CD14-positive monocyte (primary cell): Measurements from ENCODE around the gene CDK17. TPM values are rescaled to one million over a fixed set of nuclear protein-coding genes. Genes with fewer than 3 reads are reported as not detected.
A peak's percentile ranks its signal among the peaks of the same experiment; 100 is the strongest.

ENCODE experiments used
- DNase-seq, 3 donors: peaks; one replicate each; pipeline ENCODE4 v3.0.0-alpha.2; 2011 to 2022
- H2AFZ ChIP-seq: 2 replicates; pipeline ENCODE4 v1.6.0; 2012; ENCODE audit warnings: mild to moderate bottlenecking, low read depth, low read length, inconsistent platforms; ENCODE audit not compliant: insufficient read depth, poor library complexity, severe bottlenecking
- H3K27ac ChIP-seq, 2 donors: 1 replicate in 1 of 2; 2 replicates in 1 of 2; pipeline ENCODE4 v1.5.1; 2012 to 2013; ENCODE audit warnings: low read length in 2 of 2, control low read depth in 1 of 2, inconsistent platforms in 1 of 2, low read depth in 1 of 2, mild to moderate bottlenecking in 1 of 2
- H3K27me3 ChIP-seq, 2 donors: one replicate each; pipeline versions ENCODE4 v1.6.0 to v1.6.1; 2011 to 2013; ENCODE audit warnings: low read length in 2 of 2; ENCODE audit not compliant: control insufficient read depth in 2 of 2, insufficient read depth in 2 of 2
- H3K36me3 ChIP-seq, 2 donors: replicated peaks in 1 of 2; 1 replicate in 1 of 2; 2 replicates in 1 of 2; pipeline versions ENCODE4 v1.5.1 to v1.6.1; 2012 to 2013; ENCODE audit warnings: low read length in 2 of 2, control low read depth in 1 of 2, inconsistent platforms in 1 of 2, mild to moderate bottlenecking in 1 of 2; ENCODE audit not compliant: insufficient read depth in 2 of 2, control insufficient read depth in 1 of 2
- H3K4me1 ChIP-seq, 2 donors: 1 replicate in 1 of 2; 2 replicates in 1 of 2; pipeline versions ENCODE4 v1.5.1 to v1.6.1; 2012 to 2013; ENCODE audit warnings: low read length in 2 of 2, control low read depth in 1 of 2, inconsistent platforms in 1 of 2, mild to moderate bottlenecking in 1 of 2, moderate library complexity in 1 of 2; ENCODE audit not compliant: insufficient read depth in 2 of 2, control insufficient read depth in 1 of 2
- H3K4me2 ChIP-seq: replicated peaks from 2 replicates; pipeline ENCODE3; 2012; ENCODE audit warnings: low read length, moderate library complexity, mild to moderate bottlenecking; ENCODE audit not compliant: poor library complexity, severe bottlenecking; ENCODE audit errors: extremely low read depth
- H3K4me3 ChIP-seq, 3 experiments: fragments of 200-600 bp in 1 of 3; sonication (generic) in 1 of 3; replicated peaks in 1 of 3; 1 replicate in 2 of 3; 2 replicates in 1 of 3; pipeline ENCODE4 v1.5.1; 2011 to 2013; ENCODE audit warnings: low read length in 3 of 3, mild to moderate bottlenecking in 3 of 3, control low read depth in 2 of 3, low read depth in 2 of 3, inconsistent platforms in 1 of 3, moderate library complexity in 1 of 3
- H3K79me2 ChIP-seq: 2 replicates; pipeline ENCODE4 v1.6.0; 2012; ENCODE audit warnings: mild to moderate bottlenecking, control low read depth, inconsistent platforms, low read length, moderate library complexity; ENCODE audit not compliant: insufficient read depth
- H3K9ac ChIP-seq: 2 replicates; pipeline ENCODE4 v1.6.0; 2017; ENCODE audit warnings: low read length, mild to moderate bottlenecking; ENCODE audit not compliant: insufficient read depth, poor library complexity, severe bottlenecking
- H3K9me3 ChIP-seq, 2 donors: replicated peaks in 1 of 2; 1 replicate in 1 of 2; 2 replicates in 1 of 2; pipeline versions ENCODE4 v1.5.1 to v1.6.1; 2012 to 2013; ENCODE audit warnings: low read length in 2 of 2, control low read depth in 1 of 2; ENCODE audit not compliant: control insufficient read depth in 1 of 2, insufficient read depth in 1 of 2
- H4K20me1 ChIP-seq: 2 replicates; pipeline ENCODE4 v1.6.0; 2012; ENCODE audit warnings: mild to moderate bottlenecking, low read length, control low read depth, moderate library complexity; ENCODE audit not compliant: insufficient read depth
- H3K27ac Mint-ChIP-seq, 7 donors: one replicate each; pipeline ENCODE4 v1.8.0; 2020; ENCODE audit warnings: mild to moderate bottlenecking in 7 of 7, mixed read lengths in 7 of 7, moderate library complexity in 6 of 7, inconsistent platforms in 2 of 7
- H3K27me3 Mint-ChIP-seq, 3 donors: one replicate each; pipeline ENCODE4 v1.8.0; 2021 to 2022; ENCODE audit warnings: low read depth in 3 of 3, mild to moderate bottlenecking in 3 of 3, mixed read lengths in 3 of 3, moderate library complexity in 3 of 3, inconsistent platforms in 1 of 3
- H3K36me3 Mint-ChIP-seq, 2 donors: one replicate each; pipeline ENCODE4 v1.8.0; 2020; ENCODE audit warnings: mixed read lengths in 2 of 2, inconsistent platforms in 1 of 2, mild to moderate bottlenecking in 1 of 2
- H3K4me1 Mint-ChIP-seq: one replicate; pipeline ENCODE4 v1.8.0; 2020; ENCODE audit warnings: mild to moderate bottlenecking, mixed read lengths
- H3K4me3 Mint-ChIP-seq, 2 donors: one replicate each; pipeline ENCODE4 v1.8.0; 2020; ENCODE audit warnings: mild to moderate bottlenecking in 2 of 2, mixed read lengths in 2 of 2, moderate library complexity in 1 of 2
- H3K9me3 Mint-ChIP-seq, 7 donors: one replicate each; pipeline ENCODE4 v1.8.0; 2020 to 2022; ENCODE audit warnings: mixed read lengths in 7 of 7, mild to moderate bottlenecking in 6 of 7, moderate library complexity in 6 of 7, inconsistent platforms in 2 of 7
- CTCF ChIP-seq: fragments of 200-600 bp; IDR thresholded peaks from one replicate; pipeline ENCODE4 v1.8.0; 2022; ENCODE audit warnings: antibody characterized with exemption, mild to moderate bottlenecking
- WGBS: methylation state at CpG from one replicate; pipeline ENCODE4 v1.1.5; 2013; ENCODE audit warnings: missing lambda C conversion rate; ENCODE audit not compliant: insufficient coverage; 5-methylcytosine and 5-hydroxymethylcytosine counted together
- intact Hi-C, 2 donors: fragments of 100-400 bp; cut with micrococcal nuclease; formaldehyde crosslinking; loops; one replicate each; pipeline versions ENCODE4 v1.15.0 to v1.15.1; 2023
- polyA plus RNA-seq, 3 donors: library from polyadenylated mRNA; depleted of rRNA in 1 of 3; unstranded in 2 of 3; stranded (reverse) in 1 of 3; fragments of 300-500 nt in 2 of 3; fragments of >200 nt in 1 of 3; fragmentation: Illumina TruSeq in 2 of 3; gene quantifications; 1 replicate in 2 of 3; 2 replicates in 1 of 3; pipeline ENCODE4 v1.2.3, GENCODE V29; 2012 to 2021

CDK17 gene
- polyA plus RNA-seq, 3 donors, result 3.6 to 6.9 (median 6.4) TPM

GRCh38 chr12:96233939-96234461 lies 166.2 kb downstream of the CDK17 start:
- Mint-ChIP-seq H3K4me3 (no peak overlapping the region), H3K27me3 (peaks cover 0 to 8% (median 2%) of the 10 kb centered on the region in 3 donors), H3K4me1 (peaks cover 31% of the 10 kb centered on the region), H3K27ac (peak overlapping the region in 2 of 7 donors; percentile 14 to 30), H3K9me3 (no peaks in the 10 kb centered on the region), H3K36me3 (peaks cover 62 to 86% of the 10 kb centered on the region in 2 donors)
- peaks cover 25 to 76% of the 10 kb centered on the region in 2 donors for H3K36me3 ChIP-seq
- H3K27ac ChIP-seq, result no peak overlapping the region
- intact Hi-C loops, result no loop called here
- H3K4me1 ChIP-seq, result peaks cover 18 to 23% of the 10 kb centered on the region in 2 donors
- H3K4me2 ChIP-seq, result no peak overlapping the region
- no peak overlapping the region for H3K4me3 ChIP-seq
- TF ChIP-seq CTCF, result no peak
- H3K79me2 ChIP-seq, result peaks cover 71% of the 10 kb centered on the region
- WGBS, result 94% methylated on average over 10 of the region's 15 CpGs
- H4K20me1 ChIP-seq, result peaks cover 98% of the 10 kb centered on the region
- H2AFZ ChIP-seq, result no peak overlapping the region
- no peak for DNase-seq
- H3K27me3 ChIP-seq, result no peaks in the 10 kb centered on the region
- no peaks in the 10 kb centered on the region for H3K9me3 ChIP-seq
- H3K9ac ChIP-seq, result no peak overlapping the region

- Mint-ChIP-seq H3K4me3 (no peak overlapping the region), H3K27ac (peak overlapping the region in 2 of 7 donors; percentile 46 to 60), H3K4me1 (peaks cover 26% of the 10 kb centered on the region), H3K27me3 (peaks cover 0 to 8% (median 2%) of the 10 kb centered on the region in 3 donors), H3K9me3 (no peaks in the 10 kb centered on the region), H3K36me3 (peaks cover 68 to 90% of the 10 kb centered on the region in 2 donors)
- no peak overlapping the region for H3K4me3 ChIP-seq
- DNase-seq, result no peak
- peaks cover 16 to 19% of the 10 kb centered on the region in 2 donors for H3K4me1 ChIP-seq
- H2AFZ ChIP-seq, result no peak overlapping the region
- no peaks in the 10 kb centered on the region for H3K27me3 ChIP-seq
- H3K79me2 ChIP-seq, result peaks cover 71% of the 10 kb centered on the region
- intact Hi-C loops, result no loop called here
- WGBS, result no CpG with 5 or more reads among the region's 7 CpGs
- TF ChIP-seq CTCF, result no peak
- H3K9ac ChIP-seq, result no peak overlapping the region
- no peak overlapping the region for H3K4me2 ChIP-seq
- H3K27ac ChIP-seq, result no peak overlapping the region
- H3K9me3 ChIP-seq, result no peaks in the 10 kb centered on the region
- H4K20me1 ChIP-seq, result peaks cover 98% of the 10 kb centered on the region
- peaks cover 31 to 84% of the 10 kb centered on the region in 2 donors for H3K36me3 ChIP-seq
Measured at GRCh38 chr12:96233168-96233567, 167.1 kb downstream of the CDK17 start.
